GM18508 (cell line): ENCODE measurements around the gene SLC6A19.
"Not testable (repeated sequence)": the region's sequence is repeated elsewhere in the genome, so short reads cannot be mapped to it uniquely, and the experiment has no call there.

Experiments used
- ATAC-seq: cut with Tn5 transposase; IDR thresholded peaks from one replicate; pipeline ENCODE4 v1.9.1; 2021; ENCODE audit warnings: moderate number of reproducible peaks; ENCODE audit not compliant: insufficient read depth, unreplicated experiment

SLC6A19 gene

GRCh38 chr5:1254196-1254595 lies 52.8 kb downstream of the SLC6A19 start:
- no peak for ATAC-seq

- ATAC-seq = no peak
These were observed 53.7 kb downstream of the SLC6A19 start for GRCh38 chr5:1255081-1255561.

DNA sequence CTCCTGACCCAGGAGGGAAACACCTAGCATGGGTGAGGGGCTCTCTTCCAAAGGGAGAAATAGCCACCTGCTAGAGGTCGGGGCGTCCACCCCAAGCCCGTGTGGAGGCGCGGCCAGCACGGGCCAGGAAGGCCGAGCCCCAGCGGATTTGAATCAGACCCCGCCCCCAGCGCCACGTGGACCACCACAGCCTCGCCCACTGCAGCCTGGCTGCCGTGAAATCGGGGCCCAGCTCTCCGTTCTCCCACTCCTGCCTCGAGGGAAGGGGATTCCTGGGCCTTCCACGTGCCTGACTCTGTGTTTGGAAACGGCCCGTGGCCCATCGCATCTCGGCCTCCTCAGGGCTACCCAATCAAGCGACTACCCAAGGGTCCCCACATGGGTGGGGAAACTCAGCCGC lies 55.4 kb downstream of the SLC6A19 start:
- ATAC-seq = no peak

DNA sequence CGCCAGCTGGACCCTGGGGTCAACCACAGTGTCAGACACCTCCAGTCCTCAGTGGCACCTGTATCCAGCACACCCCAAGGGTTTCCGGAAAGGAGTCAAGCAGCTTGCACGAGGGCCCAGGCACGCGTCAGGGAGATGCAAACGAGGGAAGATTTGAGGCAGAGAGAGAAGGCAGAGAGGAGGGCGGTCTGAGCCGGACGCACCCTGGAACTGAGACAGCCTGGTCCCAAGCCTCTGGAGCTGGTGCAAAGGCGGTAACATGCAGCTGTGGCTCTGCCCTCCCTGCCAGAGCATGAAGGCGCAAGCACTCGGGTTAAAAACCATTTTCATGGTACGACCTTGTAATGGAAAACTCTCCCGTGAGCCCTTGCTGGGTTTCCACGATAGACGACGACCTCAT lies 56.0 kb downstream of the SLC6A19 start:
- ATAC-seq = no peak

- no peak for ATAC-seq
These were observed 56.4 kb downstream of the SLC6A19 start for GRCh38 chr5:1257841-1258240.

DNA sequence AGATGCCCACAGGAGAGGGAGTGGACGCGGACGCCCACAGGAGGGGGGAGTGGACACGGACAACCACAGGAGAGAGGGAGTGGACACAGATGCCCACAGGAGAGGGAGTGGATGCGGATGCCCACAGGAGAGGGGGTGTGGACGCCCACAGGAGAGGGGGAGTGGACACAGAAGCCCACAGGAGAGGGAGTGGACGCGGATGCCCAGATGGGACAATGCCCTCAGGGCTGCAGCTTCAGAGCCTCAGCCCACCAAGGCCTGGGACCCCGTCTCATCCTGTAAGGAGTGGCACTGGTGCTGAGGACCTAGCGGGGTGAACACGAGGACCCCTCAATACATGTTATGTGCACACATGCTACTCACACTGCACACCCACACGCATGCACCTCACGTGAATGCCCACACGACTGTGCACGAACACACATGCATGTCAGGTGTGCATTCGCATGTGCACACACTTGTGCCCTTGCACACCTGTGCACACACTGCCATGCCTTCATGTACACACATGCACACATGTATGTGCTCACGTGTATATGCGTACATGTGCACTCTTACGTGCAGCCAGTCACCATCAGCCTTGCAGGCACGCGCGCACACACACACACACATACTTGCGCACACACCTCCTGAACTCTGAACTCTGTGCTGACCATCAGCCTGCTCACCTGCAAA lies 58.5 kb downstream of the SLC6A19 start:
- no peak for ATAC-seq

GRCh38 chr5:1261643-1262042 lies 60.2 kb downstream of the SLC6A19 start:
- no peak for ATAC-seq

GRCh38 chr5:1262381-1262780 lies 61.0 kb downstream of the SLC6A19 start:
- ATAC-seq = no peak

DNA sequence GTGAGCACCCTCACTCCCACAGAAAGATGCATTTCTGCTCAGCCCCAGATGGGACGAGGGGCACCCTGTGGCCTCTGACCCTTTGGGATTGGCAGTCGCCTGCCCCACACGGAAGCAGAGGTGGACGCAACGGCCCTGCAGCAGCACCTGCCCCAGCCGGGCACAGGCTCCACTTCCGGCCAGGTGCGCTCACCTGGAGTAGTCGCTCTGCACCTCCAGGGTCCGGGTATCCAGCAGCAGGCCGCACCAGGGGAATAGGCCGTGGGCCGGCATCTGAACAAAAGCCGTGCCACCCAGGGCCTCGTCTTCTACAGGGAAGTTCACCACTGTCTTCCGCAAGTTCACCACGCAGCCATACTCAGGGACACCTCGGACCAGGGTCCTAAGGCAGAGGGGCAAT lies 62.8 kb downstream of the SLC6A19 start:
- no peak for ATAC-seq

- ATAC-seq = no peak
These were observed 63.6 kb downstream of the SLC6A19 start for GRCh38 chr5:1265026-1265425.

DNA sequence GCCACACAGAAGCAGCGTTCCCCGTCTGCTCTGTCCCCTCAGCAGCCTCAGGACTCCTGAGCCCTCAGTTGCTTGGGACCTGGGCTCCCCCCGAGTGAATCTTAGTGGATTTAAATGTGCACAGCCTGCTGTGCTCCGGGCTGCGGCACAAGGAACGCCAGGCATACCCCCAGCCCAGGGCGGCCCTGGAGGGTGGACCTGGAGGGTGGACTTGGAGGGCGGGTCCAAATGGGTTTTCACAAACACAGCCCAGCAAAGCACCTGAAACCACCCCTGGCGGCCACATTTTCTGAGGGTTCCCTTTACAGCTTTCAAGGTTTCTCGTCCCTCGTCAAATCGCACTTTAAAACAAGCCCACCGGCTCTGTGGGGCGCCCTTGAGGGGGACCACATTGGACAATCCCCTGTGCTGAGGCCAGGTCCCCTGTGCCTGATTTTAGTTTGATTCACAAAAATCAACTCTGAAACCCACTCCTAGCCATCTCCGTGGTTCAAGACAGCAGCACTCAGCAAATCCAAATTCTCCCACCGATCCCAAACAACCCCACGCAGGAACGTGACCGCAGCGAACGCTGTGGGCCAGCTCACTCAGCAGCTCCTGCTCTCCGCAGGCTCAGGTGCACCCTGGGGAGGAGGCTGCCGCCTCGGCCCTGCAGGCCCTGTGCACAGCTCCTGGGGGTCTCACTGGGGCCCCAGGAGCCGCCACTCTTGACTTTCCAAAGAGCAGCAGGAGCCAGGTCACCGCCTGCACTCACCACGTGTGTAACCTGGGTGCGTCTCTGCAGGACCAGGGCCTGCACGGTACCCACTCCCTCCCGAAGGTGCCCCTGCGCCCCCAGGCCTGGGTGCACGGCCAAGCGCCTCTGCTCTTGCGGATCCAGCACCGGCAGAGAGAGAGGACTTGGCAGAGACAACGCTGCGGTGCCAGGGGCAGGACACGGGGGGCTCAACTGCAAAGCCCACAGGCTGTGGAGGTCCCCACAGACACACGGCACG lies 64.4 kb downstream of the SLC6A19 start:
- ATAC-seq = no peak

DNA sequence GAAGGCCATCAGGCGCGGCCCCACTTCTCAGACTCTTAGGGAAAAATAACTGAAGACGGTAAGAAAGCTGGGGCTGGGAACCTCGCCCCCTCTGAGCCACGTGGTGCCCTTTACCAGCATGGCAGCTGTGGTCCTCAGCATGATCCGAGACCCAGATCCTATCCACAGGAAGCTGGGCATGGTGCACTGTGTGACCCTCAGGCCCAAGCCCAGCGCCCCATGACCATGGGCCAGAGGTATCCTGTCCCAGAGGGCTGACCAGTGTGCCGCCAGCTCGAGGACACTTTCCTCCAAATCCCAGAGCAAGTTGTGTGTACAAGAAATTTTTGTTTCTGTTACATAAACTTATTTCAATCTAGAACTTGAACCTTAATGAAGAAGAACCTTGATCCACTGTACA lies 65.4 kb downstream of the SLC6A19 start:
- ATAC-seq = no peak

GRCh38 chr5:1267464-1267863 lies 66.1 kb downstream of the SLC6A19 start:
- not testable (repeated sequence) for ATAC-seq

GRCh38 chr5:1268056-1268455 lies 66.7 kb downstream of the SLC6A19 start:
- ATAC-seq = no peak

DNA sequence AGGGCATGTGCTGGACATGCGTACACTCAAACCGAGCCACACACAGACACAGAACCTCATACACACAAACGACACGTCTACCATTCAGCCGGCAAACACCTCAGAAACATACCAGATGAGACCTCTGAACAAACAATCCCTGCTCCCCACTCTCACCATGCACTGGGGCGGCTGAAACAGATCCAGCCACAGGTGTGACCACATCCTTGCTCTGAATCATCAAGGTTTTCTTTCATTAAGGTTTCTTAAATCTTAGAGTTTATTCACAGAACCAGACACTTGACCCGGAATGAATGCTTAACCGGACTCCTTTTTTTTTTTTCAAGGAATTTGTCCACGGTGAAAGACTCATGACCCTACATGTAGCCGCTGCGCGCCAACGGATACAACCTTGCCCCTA lies 67.3 kb downstream of the SLC6A19 start:
- no peak for ATAC-seq

DNA sequence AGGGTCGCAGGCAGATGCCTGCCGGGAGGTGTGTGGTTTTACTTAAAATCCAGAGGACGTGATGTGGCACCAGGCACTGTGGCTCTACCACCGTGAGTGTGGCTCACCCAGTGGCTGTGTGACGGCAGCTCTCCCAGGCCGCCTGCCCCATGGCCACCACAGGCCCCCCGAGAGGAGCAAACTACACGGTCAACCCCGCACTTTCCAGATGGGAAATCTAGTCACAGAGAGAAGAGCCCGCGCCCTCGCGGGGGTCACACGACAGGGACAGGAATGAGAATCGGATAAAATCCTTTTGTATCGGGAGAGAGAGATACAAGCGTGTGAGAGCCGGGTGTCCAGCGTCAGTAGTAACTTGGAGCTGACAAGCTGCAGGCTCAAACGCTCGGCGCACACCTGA lies 69.0 kb downstream of the SLC6A19 start:
- no peak for ATAC-seq

- ATAC-seq = no peak
These were observed 69.8 kb downstream of the SLC6A19 start for GRCh38 chr5:1270933-1271914.

- no peak for ATAC-seq
These were observed 70.8 kb downstream of the SLC6A19 start for GRCh38 chr5:1272201-1272600.

- ATAC-seq = no peak
These were observed 72.3 kb downstream of the SLC6A19 start for GRCh38 chr5:1273745-1274144.

DNA sequence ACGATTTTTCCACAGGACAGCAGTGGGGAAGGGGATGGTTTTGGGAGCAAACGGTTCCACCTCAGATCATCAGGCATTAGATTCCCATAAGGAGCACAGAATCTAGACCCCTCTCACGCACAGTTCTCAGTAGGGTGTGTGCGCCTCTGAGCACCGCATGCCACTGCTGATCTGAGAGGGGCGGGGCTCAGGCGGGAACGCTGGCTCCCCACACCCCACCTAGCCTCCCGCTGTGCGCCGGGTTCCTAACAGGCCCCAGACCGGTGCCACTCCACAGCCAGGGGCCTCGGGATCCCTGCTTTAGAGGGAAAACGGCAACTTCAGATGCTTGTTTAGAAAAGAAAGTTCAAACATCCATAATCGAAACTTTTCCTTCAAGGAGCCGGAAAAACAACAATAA lies 73.1 kb downstream of the SLC6A19 start:
- ATAC-seq = no peak
